T-helper 22 cell (primary cell): ENCODE results near the gene LYSET.
"Not testable (repeated sequence)": the region's sequence is repeated elsewhere in the genome, so short reads cannot be mapped to it uniquely, and the experiment has no call there.

ENCODE experiments used
- DNase-seq: peaks from one replicate; pipeline ENCODE4 v3.0.0-alpha.2; 2020; ENCODE audit warnings: low read depth

LYSET gene

DNA sequence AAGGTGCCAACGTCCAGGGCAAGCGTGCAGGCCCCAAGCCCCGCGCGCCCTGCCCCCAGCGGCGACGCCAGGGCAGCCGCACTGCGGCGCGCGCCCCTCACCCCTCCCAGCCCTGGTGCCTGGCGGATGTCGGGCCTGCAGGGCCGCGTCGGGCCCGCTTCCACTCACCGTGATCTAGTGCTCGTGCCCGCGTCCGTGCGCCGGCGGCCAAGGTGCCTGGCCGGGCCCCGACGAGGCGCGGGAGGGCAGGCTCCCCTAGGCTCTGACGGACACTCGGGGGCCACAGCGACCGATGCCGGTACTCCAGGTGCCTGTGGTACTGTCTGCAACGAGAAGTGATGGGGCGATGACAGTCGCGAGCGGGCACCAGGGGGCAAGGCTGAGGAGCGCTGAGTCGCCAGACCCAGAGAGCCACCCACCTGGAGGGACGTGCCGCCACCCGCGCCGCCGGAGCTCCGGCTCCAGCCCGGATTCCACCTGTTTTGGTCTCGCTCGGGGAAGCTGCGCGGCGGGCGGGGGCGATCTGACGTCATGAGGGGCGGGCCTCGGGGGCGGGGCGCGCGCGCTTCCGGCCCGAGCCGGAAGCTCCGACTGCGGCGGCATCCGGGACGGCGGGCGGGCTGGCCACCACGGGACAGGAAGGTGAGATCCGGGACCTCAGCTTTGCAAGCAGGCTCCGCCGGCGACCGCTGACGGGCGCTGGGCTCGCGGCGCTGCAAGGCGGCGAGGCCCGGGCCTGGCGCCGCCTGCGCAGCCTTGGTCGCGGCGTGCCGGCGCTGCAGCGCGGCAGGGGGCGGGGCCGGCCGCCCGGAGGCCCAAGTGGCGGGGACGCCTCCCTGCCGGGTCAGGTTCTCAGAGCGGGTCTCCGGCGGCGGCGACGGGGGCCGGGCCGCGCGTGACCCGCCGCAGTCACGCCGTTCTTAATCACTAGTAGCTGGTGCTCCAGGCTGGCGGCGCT is at the start of gene LYSET, which contains the start of gene MOAP1:
Gene LYSET, plus strand, starts transcription at position 927 of the 958 bp plus-strand sequence. CDS start 89 bp downstream, outside the sequence.
Gene MOAP1, minus strand, starts transcription at position 507 of the 958 bp plus-strand sequence. CDS start 655 bp downstream, outside the sequence.
- DNase-seq: peak; percentile 91

GRCh38 chr14:93135399-93135798 is 49.7 kb upstream of the LYSET start:
- DNase-seq: no peak

- no peak for DNase-seq
Observed at GRCh38 chr14:93136009-93136408, 49.1 kb upstream of the LYSET start.

DNA sequence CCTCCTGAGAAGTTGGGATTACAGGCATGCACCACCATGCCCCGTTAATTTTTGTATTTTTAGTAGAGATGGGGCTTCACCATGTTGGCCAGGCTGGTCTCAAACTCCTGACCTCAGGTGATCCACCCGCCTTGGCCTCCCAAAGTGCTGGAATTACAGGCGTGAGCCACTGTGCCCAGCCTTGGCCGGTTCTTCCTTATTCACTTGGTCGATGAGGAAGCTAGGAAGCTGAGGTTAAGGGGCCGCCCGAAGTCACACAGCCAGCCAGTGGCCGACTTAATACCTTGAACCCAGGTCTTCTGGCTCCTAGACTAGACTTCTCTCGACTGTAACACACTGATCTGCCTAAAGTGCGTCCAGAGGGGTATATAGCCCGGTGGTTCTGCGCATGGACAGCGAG is 48.6 kb upstream of the LYSET start:
- not testable (repeated sequence) for DNase-seq

- DNase-seq: no peak
Observed at GRCh38 chr14:93137864-93138263, 47.3 kb upstream of the LYSET start.

DNA sequence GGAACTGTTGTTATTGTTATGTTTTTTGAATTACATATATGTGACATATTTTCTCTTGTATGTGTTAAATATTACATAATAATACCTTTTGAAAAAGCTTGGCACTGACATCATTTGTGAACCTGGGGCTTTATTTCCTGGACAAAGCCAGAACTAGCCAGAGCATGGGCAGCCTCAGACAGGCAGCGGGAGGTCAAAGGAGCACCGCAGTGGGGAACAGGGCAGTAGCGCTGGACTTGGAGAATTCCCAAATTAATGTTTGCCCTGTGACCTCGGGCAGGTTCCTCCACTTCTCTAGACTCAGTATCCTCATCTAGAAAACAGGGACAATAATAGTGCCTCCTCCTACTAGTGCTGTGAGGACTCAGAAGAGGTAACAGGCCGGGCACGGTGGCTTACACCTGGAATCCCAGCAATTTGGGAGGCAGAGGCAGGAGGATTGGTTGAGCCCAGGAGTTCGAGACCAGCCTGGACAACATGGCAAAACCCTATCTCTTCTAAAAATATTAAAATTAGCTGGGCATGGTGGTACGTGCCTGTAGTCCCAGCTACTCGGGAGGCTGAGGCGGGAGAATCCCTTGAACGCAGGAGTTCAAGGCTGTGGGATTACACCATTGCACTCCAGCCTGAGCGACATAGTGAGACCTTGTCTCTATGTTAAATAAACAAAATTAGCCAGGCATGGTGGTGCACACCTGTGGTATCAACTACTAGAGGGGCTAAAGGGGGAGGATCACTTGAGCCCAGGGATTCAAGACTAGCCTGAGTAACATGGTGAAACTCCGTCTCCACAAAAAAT is 42.1 kb upstream of the LYSET start:
- no peak for DNase-seq

- no peak for DNase-seq
Observed at GRCh38 chr14:93146119-93146518, 39.0 kb upstream of the LYSET start.

- no peak for DNase-seq
Observed at GRCh38 chr14:93148979-93149378, 36.1 kb upstream of the LYSET start.

DNA sequence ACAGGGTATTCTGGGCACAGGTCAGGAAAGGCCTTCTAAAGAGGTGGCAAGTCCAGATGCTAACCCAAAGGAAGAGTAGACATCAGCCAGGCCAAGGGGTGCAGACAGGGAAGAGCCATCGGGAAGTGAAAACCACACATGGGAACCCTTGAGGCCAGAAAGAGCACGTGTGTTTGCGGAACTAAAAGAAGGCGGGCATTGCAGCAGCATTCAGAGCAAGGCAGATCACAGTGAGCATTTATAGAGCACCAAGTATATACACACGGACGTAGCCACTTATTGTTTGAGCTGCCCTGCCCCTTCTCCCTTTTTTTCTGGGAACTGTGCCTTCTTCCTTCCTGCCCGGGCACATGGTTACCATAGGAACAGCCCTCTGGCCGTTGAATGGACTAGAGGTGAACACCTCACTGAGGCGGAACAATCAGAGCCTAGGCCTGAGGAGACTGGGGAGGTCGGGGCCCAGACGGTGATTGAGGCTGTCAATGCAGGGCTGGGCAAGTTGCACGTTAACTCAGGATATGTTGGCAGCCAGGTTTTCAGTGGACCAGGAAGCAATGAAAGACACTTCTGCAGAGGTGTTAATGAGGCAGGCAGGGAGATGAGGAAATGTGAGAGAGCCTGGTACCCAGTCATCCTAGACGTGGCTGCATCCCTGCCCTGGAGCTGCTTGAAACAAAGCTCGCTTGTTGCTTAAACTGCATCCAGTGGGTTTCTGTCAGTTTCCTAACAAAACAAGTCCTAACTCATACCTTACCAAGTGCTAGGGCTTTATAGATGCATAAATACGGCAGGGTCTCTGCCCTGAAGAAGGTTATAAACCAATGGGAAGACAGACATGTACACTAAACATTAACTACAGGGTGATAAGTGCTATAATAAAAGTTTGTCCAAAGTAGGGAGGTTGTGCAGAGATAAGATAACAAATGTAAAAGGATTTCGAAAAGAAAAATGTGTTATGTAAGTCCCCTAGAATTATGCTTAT is 34.6 kb upstream of the LYSET start:
- DNase-seq: no peak

DNA sequence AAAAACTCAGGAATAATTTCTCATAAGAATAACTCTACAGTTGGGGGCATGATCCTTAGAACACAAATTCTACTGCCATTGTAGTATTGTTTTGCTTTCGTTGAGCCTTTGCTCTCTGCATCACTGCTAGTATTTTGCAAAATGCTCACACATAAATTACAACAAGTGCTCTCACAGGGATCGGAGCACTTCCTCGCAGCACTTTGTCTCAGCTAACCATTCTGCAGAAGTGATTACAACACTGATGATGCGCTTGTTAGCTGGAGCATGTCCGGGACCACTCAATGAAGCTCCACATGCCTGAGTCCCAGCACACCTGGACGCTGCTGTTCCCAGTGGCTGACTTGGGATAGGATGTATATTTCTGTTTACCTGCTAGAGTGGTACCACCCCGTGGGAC is 32.0 kb upstream of the LYSET start:
- no peak for DNase-seq

GRCh38 chr14:93155667-93156066 is 29.4 kb upstream of the LYSET start:
- no peak for DNase-seq

DNA sequence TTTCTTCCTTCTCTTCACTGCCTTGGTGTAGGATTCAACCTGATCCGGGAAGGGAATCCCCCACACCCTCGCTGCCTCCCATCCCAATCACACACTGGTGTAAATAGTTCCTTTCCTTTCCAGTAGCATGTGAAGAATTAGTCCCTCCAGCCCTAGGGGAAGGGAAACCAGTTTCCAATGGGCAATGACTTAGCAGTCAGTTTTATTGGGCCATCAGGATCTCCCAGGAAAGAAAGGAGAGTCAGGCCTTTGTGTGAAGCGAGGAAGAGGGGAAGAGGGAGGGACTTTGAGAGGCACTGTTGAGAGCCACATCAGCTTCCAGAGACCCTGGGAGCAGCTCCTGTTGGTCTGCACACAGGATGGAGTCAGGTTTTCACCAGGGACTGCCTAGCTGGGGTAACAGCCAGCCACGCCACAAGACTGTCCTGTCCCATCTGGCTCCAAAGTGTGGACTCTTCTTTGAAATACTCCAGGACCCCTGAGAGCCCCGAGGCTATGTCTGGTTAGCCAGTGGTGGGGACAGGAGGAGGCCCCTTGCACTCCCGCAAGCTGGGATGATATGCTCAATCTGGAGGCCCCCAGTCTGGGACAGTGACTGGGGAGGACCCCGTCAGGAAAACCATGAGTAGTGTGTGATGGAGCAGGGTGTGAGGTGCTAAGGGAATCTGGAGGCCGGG is 28.3 kb upstream of the LYSET start:
- no peak for DNase-seq

- DNase-seq: not testable (repeated sequence)
Observed at GRCh38 chr14:93158349-93158748, 26.8 kb upstream of the LYSET start.

- DNase-seq: not testable (repeated sequence)
Observed at GRCh38 chr14:93159625-93160352, 25.3 kb upstream of the LYSET start.

- DNase-seq: no peak
Observed at GRCh38 chr14:93160353-93160801, 24.7 kb upstream of the LYSET start.

- DNase-seq: no peak
Observed at GRCh38 chr14:93161411-93161940, 23.6 kb upstream of the LYSET start.

GRCh38 chr14:93163564-93163963 is 21.6 kb upstream of the LYSET start:
- DNase-seq: no peak

DNA sequence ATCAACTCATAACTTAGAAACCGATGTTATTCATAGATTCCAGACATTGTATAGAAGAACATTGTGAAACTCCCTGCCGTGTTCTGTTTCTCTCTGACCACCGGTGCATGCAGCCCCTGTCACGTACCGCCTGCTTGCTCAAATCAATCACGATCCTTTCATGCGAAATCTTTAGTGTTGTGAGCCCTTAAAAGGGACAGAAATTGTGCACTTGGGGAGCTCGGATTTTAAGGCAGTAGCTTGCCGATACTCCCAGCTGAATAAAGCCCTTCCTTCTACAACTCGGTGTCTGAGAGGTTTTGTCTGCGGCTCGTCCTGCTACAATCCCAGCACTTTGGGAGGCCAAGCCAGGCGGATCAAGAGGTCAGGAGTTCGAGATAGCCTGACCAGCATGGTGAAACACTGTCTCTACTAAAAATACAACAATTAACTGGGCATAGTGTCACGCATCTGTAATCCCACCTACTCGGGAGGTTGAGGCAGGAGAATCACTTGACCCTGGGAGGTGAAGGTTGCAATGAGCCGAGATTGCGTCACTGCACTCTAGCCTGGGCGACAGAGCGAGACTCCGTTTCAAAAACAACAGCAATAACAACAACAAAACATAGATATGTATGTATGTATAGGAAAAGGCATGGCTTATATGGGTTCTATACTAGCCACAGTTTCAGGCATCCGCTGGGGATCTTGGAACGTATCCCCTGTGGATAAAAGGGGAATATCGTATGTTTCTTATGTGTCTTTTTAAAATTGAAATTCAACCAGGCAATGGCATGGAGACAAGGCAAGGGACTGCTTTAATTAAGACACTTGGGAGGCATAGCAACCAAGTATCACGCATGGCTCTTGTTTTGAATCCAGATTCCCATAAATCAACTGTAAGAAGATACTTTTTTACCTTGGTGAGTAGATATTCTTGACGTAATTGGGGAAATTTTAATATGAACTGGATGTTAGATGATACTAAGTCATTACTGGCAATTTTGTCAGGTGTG is 19.5 kb upstream of the LYSET start:
- not testable (repeated sequence) for DNase-seq

- not testable (repeated sequence) for DNase-seq
Observed at GRCh38 chr14:93168610-93169009, 16.5 kb upstream of the LYSET start.
